Putamen (tissue), 1 donor: ENCODE results near the gene PRCC.
"Not testable (repeated sequence)": the region's sequence is repeated elsewhere in the genome, so short reads cannot be mapped to it uniquely, and the experiment has no call there.

Source experiments
- DNase-seq: peaks from one replicate; pipeline ENCODE4 v3.0.0-alpha.2; 2016; ENCODE audit warnings: low spot score

Gene PRCC

DNA sequence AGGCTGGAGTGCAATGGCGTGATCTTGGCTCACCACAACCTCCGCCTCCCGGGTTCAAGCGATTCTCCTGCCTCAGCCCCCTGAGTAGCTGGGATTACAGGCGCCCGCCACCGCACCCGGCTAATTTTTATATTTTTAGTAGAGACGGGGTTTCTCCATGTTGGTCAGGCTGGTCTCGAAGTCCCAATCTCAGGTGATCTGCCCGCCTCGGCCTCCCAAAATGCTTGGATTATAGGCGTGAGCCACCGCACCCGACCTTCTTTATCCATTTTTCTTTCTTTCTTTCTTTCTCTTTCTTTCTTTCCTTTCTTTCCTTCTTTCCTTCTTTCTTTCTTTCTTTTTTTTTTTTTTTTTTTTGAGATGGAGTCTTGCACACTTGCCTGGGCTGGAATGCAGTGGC is 2.2 kb upstream of the PRCC start:
- DNase-seq, result not testable (repeated sequence)

DNA sequence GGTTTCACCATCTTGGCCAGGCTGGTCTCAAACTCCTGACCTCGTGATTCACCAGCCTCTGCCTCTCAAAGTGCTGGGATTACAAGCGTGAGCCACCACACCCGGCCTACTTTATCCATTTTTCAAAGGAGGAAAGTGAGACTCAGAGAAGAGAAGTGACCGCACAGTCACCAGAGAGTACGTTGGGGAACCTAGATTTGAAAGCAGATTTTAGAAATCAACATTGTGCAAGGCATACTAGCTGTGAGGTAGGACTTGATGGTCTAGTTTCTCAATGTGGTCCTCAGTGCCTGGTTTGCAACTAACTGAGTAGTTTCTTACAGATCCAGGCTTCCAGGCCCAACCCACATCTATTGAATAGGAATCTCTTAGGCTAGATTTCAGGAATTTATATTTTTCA is 1.7 kb upstream of the PRCC start:
- DNase-seq, result no peak

DNA sequence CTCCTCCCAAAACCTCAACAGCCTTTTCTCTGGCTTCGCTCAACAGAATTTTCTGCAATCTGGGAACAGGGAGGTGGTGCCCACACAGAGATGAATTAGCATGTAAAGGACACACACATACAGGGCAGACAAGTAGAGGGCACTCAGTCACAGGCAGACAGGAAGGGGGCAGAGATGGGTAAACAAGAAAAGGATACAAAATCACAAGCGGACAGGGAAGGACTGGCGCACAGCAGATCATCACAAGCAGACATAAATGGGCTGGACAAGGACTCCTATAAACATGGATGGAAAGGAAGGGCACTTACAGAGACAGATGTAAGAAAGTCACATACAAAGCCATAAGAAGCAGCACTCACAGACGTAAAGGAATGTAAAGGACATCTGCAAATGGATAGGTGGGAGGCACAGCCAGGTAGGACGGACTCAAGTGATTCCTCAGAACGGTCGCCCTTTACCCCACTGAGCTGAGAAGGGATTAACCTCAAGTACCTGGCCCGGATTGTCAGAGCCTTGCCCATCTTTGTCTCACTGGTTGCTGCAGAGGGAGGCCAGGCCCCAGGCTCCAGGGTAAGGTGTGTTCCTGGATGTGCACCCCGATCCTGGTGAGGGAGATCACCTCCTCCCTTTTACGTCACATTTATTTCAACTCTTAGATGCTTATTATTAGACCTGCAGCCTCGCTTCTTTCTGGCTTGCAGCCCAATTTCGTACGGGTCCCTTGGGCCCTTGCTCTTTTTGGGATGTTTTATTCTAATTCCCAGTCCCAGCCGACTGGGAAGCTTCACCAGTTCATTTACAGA is 836 bp upstream of the PRCC start:
- DNase-seq, result no peak

DNA sequence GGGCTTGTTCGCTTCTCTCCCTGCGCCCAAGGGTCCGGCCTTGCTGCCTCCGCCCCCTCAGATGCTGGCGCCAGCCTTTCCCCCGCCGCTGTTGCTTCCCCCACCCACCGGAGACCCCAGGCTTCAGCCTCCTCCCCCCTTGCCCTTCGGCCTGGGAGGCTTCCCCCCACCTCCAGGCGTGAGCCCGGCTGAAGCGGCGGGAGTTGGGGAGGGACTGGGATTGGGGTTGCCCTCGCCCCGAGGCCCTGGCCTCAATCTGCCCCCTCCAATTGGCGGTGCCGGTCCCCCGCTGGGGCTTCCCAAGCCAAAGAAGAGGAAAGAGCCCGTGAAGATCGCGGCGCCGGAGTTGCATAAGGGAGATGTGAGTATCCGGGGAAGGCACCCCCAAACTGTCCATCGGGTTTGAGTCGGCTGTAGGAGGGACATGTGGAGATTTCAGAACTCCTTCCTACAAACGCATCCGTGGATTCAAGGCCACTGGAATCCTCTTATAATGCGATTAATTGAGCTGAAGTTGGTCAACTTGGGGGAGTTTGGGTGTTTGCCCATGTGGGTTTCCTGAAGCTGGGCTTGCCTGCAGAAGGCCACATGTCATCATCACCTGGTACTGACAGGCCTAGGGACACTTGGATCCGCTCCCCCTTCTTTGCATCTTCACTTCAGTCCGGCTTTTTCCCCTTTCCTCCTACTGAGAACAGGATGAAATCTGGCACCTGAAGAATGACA is 707 bp downstream of the PRCC start:
- no peak for DNase-seq

DNA sequence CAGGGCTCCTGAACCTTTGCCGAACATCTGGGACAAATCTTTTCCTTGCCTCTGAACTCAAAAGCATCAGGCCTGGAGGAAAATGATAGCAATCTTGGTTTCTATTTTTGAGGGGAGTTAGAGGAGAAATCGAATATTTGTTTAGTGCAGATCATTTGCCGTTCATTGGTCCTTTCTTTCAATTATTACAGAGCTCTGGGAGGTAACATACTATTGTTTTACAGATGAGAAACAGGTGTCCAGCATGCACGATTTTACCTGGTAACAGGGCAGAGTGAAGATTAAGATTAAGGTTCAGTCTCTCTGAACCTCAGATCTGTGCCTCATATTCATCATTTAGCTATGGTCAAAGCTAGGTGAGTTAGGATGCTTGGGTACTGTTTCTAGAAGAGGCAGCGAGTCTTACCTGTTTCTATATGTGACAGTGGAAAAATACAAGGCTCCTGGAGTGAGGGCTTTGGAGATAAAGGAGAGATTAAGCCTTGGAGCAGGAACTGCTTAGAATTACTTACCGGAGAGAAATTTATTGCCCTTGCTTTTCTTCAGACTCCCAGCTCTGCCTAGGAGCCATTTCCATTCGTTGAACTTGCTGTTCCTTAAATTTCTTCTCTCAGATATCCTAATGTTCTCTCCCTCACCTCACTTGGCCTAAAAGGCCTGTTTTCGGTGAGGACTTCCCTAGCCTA is 1.4 kb downstream of the PRCC start:
- DNase-seq, result no peak

DNA sequence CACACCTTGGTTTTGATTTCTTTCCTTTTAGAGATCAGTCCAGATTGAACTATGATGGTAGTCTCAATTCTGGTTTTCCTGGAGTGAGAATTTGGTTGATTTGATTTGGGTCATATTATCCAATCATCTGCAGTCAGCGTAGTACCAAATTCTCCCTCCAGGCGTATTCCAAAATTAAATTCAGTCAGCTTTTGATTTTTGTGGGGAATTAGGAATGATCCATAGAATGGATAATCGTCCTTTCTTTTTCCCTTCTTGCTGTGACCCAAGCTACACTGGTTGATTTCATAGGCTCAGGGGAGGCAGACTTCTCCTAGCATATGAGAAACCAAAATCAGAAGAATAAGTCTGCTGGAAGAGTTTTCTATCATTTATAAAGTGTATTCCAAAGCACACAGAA is 4.9 kb downstream of the PRCC start:
- DNase-seq, result no peak

DNA sequence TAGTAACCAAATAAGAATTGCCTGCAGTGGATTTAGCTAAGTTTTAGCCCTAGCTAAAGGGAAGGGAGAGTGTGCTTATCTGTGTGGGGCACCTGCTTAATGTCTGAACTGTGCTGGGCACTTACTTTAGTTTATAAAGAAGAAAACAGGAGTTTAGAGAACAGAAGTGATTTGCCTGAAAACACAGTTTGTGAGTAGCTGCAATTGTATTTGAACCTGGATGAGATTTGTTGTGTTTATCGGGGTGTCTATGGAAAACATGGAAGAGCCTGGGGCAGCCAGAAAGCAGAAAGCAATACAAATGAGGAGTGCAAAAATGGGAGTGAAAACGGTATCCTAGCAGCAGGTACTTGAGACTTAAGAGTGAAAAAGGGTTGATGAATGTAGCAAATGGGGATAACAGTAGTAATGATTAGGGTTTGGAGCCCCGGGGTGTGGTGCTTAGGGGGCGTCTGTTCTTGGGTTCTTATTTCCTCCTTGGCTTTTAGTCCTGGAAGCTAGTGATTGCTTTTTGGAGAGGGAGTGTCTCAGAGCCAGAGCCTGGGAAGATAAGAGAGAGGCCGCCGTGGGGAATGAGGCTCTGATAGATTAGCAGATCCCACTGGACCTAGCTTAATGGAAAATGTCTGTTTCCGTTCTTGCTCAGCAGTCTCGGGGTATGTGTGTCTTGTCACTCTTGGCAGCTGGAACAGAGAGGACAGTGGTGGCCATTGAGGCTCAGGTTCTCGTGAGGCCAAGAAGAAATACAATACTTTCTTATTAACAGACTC is 5.6 kb downstream of the PRCC start:
- no peak for DNase-seq

DNA sequence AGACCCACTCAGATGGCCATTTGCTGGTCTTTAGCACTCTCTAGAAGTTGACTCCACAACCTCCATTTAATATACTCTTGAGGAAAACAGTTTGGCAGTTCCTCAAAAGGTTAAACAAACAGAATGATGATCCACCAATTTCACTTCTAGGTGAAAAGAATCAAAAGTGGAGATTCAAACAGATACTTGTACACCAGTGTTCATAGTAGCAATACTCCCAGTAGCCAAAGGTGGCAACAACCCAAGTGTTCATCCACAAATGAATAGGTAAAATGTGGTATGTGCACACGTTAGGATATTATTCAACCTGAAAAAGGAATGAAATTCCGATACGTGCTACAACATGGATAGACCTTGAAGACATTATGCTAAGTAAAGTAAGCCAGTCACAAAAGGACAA is 6.3 kb downstream of the PRCC start:
- DNase-seq, result no peak

DNA sequence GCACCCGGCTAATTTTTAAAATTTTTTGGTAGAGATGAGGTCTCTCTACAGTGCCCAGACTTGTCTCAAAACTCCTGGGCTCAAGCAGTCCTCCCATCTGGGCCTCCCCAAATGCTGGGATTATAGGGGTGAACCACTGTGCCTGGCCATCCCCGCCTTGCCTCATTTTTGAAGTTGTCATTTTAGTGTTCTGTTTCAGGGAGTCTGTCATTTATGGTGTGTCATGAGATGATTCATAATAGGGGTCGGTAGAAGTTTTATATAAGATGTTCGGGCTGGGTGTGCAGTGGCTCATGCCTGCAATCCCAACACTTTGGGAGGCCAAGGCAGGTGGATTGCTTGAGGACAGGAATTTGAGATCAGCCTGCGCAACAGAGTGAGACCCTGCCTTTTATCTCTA is 8.5 kb downstream of the PRCC start:
- no peak for DNase-seq

DNA sequence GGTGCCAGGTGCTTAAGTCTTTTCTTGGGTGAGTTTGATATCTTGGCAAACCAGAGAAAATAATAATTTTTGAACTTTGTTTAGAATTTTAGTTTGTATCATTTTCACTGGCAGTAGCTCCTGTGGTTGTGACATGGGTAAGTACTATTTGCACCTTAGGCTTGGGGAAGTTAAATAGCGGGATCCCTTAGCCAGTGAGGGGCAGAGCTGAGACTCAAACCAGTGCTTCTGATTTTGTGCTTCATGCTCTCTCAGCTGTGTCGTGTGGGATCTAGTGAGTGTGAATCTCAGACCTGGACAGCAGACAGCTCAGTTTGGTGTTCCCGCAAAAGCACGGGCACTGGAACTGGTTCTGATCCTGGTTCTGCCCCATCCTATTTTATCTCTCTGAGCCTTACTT is 9.6 kb downstream of the PRCC start:
- no peak for DNase-seq

DNA sequence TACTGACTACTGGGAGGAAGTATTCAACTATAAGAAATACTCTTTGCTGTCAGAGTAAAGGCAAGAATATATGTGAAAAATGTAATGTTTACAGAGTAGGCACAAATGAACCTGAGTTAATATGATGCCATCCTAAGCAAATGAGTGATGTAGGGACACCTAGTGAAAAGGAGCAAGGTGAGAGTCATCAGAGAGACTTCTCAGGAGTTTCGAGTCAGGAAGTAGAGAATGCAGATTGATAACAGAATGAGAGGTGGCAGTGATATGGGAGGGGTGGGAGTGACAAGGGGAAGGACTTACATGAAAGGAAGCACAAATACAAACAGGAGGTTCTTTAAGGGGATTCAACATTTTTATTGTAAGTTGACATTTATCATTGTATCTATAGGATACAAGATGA is 10.2 kb downstream of the PRCC start:
- DNase-seq, result no peak

DNA sequence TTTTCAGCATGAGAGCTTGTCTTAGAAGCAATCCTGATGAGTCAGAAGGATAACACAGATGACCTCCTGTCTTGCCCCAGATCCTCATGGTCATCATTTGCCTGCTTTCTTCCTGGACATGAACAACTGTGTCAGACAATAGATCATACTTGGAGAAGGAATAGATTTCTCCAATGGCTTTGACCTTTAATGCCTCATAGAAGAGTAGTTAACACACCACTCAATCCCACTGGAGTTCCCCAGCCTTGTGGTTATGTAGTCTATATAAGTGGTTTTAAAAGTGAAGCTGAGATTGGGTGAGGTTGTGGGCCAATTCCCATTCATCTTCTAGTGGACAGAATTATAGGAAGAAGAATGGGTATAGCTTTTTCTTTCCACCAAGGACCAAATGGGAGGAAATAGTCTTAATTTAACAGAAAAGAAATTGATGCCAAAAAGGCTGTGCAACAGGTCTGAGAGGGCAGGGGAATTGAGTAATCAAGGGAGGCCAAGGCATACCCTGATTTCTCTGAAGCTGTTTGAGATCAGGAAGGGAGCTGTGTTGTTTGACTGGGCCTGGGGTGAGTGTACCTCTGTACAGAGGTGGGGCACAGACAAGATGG is 14.4 kb downstream of the PRCC start:
- no peak for DNase-seq

DNA sequence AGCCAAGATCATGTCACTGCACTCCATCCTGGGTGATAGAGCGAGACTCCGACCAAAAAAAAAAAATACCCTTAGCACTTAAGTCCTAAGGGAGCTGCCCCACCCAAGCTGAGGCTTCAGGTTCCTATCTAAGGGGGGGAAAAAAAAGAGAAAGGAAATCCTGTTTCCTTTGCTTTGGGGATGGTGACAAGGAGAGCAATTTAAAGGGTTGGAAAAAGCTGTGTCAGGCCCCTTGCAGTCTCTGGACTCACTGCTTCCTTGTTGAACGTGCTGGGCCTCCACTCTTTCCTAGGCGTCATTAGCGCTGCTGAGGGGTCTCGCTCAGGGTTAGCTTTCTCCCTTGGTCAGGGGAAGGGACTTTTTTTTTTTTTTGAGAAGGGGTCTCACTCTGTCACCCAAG is 18.1 kb downstream of the PRCC start:
- DNase-seq, result no peak

DNA sequence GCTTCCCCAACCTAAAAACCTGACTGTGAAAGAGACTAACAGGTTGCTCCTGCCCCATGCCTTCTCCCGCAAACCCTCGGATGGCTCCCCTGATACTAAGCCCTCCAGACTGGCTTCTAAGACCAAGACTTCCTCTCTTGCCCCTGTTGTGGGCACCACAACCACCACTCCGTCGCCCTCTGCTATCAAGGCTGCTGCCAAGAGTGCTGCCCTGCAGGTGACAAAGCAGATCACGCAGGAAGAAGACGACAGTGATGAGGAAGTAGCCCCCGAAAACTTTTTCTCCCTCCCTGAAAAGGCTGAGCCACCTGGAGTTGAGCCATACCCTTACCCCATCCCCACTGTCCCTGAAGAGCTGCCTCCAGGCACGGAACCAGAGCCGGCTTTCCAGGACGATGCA is 19.3 kb downstream of the PRCC start:
- no peak for DNase-seq

DNA sequence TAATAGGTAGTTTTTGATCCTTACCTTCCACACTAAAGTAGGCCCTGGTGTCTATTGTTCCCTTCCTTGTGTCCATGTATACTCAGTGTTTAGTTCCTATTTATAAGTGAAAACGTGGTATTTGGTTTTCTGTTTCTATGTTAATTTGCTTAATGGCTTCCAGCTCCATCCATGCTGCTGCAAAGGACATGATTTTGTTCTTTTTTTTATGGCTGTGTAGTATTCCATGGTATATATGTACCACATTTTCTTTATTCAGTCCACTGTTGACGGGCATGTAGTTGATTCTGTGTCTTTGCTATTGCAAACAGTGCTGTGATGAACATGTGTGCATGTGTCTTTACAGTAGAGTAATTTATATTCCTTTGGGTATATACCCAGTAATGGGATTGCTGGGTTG is 20.8 kb downstream of the PRCC start:
- no peak for DNase-seq

DNA sequence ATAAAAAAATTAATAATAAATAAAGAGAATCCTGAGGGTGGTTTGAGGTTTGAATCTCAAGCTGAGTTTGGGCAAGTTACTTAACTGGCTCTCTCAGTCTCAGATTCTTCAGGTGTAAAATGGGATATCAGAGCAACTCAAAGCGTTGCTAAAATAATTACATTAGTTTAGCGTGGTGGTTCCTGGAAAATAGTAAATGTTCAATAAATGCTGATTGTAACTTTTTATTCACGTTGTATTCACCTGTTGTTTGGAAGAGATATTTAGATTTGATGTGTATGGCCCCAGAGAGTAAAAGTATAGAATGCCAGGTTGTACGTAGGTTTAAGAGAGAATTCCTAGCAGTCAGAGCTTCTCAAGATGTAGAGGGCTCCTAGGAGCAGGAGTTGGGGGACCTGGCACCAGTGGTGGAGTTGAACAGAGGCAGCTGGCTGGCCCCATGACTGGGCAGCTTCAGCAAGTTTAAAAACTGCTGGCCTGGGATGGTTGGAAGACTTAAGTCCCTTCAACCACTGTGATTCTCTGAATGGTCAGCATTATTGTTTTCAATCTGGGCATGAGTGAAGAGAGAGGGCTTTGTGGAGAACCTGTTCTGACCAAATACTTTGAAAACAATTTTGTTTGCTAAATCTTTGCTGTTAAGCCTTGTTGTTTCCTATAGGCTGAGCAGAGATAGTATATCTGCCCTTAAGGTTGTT is 22.4 kb downstream of the PRCC start:
- no peak for DNase-seq

DNA sequence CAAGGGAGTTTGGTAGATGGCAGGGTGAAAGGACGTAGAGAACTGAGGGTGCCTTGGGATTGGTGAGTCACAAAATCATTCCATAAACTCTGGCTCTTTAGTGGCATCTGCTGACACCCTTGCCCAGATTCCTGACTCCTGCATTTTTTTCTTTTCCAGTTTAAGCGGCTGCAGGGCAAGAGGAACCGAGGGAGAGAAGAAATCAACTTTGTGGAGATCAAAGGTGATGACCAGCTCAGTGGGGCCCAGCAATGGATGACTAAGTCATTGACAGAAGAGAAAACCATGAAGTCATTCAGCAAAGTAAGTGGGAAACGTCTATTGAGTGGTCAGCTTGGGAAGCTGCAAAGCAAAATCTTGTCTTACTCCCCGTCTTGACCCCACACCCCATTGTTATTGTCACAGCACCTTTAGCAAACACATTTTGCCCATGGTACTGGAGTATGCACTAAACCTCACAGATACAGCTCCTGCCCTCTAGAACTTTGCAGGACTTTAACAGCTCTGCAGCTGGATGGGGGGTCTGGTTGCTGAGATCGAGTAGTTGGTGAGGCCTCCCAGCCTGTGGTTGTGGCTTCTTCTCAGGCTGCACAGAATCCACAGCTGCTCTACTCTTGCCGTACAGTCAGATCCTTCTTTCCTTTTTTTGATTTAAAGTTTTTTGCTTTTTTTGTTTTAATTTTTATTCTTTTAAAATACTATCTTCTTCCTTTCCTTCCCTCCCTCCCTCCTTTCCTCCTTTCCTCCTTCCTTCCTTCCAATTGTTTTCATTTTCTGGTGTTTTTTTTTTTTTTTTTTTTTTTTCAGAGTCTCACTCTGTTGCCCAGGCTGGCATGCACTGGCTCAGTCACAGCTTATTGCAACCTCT is 27.4 kb downstream of the PRCC start:
- DNase-seq, result no peak

DNA sequence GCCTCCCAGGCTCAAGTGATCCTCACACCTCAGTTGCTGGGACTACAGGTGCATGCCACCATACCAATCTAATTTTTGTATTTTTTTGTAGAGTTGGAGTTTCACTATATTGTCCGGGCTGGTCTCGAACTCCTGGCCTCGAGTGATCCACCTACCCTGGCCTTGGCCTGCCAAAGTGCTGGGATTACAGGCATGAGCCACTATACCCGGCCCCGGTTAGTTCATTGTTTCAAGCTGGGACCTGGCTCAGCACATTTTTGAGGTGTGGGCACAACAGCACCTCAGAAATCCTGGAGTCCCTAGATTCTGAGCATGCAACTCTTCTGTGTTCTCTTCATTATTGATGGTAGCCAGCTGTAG is 28.0 kb downstream of the PRCC start:
- no peak for DNase-seq

DNA sequence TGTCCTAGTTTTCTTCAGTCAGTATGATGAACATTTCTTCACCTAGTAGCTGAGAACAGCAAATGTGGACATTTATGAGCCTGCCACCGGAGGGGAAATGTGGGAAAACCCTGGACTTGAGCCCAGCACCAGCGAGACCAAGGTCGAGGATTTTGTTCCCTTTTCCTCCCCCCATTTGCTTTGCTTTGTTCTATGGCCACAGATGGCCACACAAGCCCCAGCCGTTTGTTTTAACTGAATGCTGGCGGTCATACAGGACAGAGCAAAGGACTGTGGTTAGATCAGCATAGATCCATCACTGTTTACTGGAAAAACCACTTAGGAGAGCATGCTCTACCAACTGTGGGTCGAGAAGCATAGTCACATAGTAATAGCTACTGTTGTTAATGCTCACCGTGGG is 28.5 kb downstream of the PRCC start:
- DNase-seq, result peak; percentile 86

DNA sequence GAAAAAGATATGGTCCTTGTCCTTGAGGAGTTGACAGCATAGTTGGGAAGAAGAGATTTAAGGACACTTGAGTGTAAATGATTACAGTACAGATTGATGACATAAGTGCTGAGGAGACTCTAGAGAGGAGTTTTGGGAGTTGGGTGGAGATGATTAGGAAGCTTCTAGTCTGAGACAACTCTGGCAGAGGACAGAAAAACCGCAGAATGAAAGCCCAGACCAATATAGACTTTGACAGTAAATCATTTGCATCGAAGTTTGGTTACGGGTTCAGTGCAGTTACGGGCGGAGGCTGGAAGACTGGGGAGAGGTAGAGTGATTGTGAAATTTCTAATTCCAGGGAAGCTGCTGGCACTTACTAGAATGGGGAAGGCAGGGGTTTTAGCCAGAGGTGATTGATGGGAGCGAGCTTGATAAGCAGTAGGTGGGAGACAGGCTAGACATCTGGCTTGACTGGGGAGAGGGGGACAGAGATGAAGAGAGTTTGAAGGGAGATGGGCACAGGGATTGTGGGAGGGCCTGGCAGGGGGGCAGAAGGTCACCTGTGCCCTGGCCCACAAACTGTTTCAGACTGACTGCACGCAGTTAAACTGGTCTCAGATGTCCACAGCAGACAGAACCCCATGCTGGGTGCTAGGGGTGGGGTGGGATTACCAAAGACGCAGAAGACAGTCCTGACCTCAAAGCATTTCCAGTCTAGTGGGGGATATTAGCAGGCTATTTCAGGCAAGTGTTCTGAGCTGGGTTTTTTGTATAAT is 29.2 kb downstream of the PRCC start:
- no peak for DNase-seq
